SK-N-MC (cell line): ENCODE measurements around the gene ERLEC1.
"Not testable (repeated sequence)": the region's sequence is repeated elsewhere in the genome, so short reads cannot be mapped to it uniquely, and the experiment has no call there.

ENCODE experiments used
- DNase-seq: peaks from one replicate; pipeline ENCODE4 v3.0.0-alpha.2; 2011; ENCODE audit warnings: low read depth, low spot score
- H3K27ac ChIP-seq: fragments of 200-600 bp; sonication (generic); 2 replicates; pipeline ENCODE4 v1.5.1; 2016; ENCODE audit warnings: mixed run types
- H3K36me3 ChIP-seq: fragments of 200-600 bp; sonication (generic); 2 replicates; pipeline ENCODE4 v1.6.1; 2017; ENCODE audit warnings: antibody characterized with exemption, low read length, mixed read lengths; ENCODE audit not compliant: insufficient read depth
- H3K4me3 ChIP-seq: fragments of 200-600 bp; sonication (generic); 2 replicates; pipeline ENCODE4 v1.5.1; 2016
- H3K9ac ChIP-seq: fragments of 200-600 bp; sonication (generic); 2 replicates; pipeline ENCODE4 v1.8.0; 2017; ENCODE audit warnings: mixed run types, mixed read lengths; ENCODE audit not compliant: insufficient read length
- H3K9me3 ChIP-seq: fragments of 200-600 bp; sonication (generic); 2 replicates; pipeline ENCODE4 v1.6.1; 2017; ENCODE audit warnings: low read depth, mild to moderate bottlenecking, antibody characterized with exemption, low read length, moderate library complexity, mixed read lengths
- EZH2 ChIP-seq: fragments of 200-600 bp; sonication (generic); IDR thresholded peaks from one replicate; pipeline ENCODE4 v1.6.1; 2017; ENCODE audit warnings: antibody characterized with exemption
- FOXP2 ChIP-seq: optimal IDR thresholded peaks from 2 replicates; pipeline ENCODE3; 2011; ENCODE audit warnings: mild to moderate bottlenecking, moderate library complexity; ENCODE audit not compliant: insufficient read depth; ENCODE audit errors: extremely low read length, control extremely low read depth
- POLR2AphosphoS5 ChIP-seq: IDR thresholded peaks from 2 replicates; pipeline ENCODE4 v1.6.1; 2012; ENCODE audit warnings: mild to moderate bottlenecking, low read depth, low read length, borderline replicate concordance

The ERLEC1 gene

DNA sequence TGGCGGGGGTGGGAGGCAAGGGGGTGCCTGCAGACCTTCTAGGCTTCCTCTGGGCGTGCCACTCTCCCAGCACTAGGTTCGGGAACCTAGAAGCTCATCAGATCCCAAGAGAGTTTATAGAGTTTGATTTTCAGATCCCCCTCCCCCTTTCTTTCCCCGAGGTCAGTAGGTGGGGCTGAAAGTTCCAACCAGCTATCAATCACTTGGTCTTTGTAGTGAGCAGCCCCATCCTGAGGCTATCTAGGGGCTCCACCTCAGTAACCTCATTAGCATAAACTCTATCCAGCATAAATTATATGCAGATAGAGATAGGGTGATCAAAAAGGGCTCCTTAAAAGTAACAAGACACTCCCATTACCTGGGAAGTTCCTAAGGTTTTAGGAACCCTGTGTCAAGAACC lies 32.8 kb downstream of the ERLEC1 start:
- no peaks in the 10 kb centered on the region for H3K9me3 ChIP-seq
- no peak for DNase-seq
- no peak overlapping the region for H3K27ac ChIP-seq

DNA sequence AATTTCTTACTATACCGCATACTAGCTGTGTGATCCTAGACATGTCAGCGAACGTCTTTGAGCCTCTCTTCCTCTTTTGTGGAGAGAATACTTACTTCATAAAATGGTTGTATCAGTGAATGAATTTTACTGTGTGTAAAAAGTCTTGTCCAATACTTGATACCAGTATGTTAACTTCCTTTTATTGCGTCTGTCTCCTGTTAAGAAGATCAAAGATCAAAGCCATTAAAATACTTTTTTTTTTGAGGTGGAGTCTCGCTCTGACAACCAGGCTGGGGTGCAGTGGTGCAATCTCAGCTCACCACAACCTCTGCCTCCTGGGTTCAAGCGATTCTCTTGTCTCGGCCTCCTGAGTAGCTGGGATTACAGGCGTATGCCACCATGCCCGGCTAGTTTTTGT lies 33.2 kb downstream of the ERLEC1 start:
- Histone ChIP-seq H3K4me3 (no peak overlapping the region), H3K36me3 (peaks cover 22% of the 10 kb centered on the region), H3K9me3 (no peaks in the 10 kb centered on the region), H3K27ac (no peak overlapping the region), H3K9ac (no peak overlapping the region)
- no peak for DNase-seq
- TF ChIP-seq POLR2AphosphoS5 (no peak), EZH2 (no peak), FOXP2 (no peak)

More for the DNA sequence above, 32.8 kb downstream of the ERLEC1 start:
- peaks cover 22% of the 10 kb centered on the region for H3K36me3 ChIP-seq
- H3K4me3 ChIP-seq: no peak overlapping the region
- TF ChIP-seq POLR2AphosphoS5 (no peak), EZH2 (no peak), FOXP2 (no peak)
- H3K9ac ChIP-seq: no peak overlapping the region

DNA sequence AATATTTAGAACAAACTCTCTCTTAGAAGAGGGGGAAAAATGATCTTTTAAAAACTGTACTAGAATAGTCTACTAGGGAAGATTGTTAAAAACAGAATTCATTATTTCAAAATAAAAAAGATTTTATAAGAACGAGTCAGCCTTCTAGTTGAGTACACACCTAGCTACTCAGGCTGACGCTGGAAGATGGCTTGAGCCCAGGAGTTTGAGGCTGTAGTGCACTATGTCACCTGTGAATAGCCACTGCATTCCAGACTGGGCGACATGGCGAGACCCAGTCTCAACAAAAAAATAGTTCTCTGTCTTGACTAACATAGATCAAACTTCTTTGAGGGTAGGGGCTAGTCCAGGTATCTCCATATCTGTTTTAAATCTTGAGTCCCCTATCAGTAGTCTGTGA lies 33.9 kb downstream of the ERLEC1 start:
- no peak for DNase-seq
- H3K9me3 ChIP-seq: no peaks in the 10 kb centered on the region

DNA sequence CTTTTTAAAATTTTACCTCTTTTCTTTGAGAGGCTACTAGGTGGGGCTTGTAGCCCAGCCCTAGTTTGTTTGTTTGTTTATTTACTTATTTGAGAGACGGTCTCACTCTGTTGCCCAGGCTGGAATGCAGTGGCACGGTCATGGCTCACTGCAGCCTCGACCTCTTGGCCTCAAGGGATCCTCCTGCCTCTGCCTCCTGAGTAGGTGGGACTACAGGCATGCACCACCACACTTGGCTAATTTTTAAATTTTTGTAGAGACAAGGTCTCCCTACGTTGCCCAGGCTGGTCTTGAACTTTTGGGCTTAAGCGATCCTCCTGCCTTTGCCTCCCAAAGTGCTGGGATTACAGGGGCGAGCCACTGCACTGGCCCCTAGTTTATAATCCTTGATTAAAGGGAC lies 35.0 kb downstream of the ERLEC1 start:
- no peak overlapping the region for H3K4me3 ChIP-seq
- H3K36me3 ChIP-seq: 0 out of 2 replicates have a peak, but pooled peaks cover 12% of the 10 kb centered on the region
- no peak for TF ChIP-seq EZH2
- no peak for TF ChIP-seq FOXP2
- TF ChIP-seq POLR2AphosphoS5: no peak
- no peaks in the 10 kb centered on the region for H3K9me3 ChIP-seq
- no peak overlapping the region for H3K9ac ChIP-seq
- DNase-seq: no peak
- H3K27ac ChIP-seq: no peak overlapping the region

More for the DNA sequence above, 33.9 kb downstream of the ERLEC1 start:
- TF ChIP-seq POLR2AphosphoS5: no peak
- Histone ChIP-seq H3K36me3 (peaks cover 16% of the 10 kb centered on the region), H3K4me3 (no peak overlapping the region), H3K9ac (no peak overlapping the region), H3K27ac (no peak overlapping the region)

DNA sequence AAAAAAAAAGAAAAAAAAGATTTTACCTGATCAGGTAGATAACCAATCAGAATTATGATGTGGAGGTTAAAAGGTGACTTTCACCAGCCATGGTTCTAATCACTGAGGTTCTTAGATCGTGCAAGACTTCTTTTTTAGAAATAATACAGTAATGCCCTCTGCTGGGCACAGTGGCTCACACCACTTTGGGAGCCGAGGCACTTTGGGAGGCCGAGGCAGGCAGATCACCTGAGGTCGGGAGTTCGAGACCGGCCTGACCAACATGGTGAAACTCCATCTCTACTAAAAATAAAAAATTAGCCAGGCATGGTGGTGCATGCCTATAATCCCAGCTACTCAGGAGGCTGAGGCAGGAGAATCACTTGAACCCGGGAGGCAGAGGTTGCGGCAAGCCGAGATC lies 36.8 kb downstream of the ERLEC1 start:
- H3K36me3 ChIP-seq, DNase-seq, H3K9me3 ChIP-seq, H3K27ac ChIP-seq, H3K9ac ChIP-seq, H3K4me3 ChIP-seq: not testable (repeated sequence)

DNA sequence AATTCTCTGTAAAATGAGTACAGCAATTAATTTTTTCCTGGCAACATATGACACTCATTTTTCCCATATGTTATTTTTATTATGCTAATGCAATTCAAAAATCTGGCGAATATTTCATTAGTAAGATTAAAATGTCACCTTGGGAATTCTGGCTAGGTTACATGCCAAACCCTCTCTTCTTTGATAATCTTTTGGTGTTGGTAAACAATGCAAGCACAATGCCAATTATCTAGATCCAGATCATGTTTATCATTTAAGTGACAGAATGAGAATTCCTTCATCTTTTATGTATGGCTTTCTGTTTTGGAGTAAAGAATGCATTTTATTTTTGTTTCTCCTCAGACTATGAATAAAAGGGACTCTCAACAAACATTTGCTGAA lies 39.2 kb downstream of the ERLEC1 start:
- peak overlapping the region; percentile 34 for H3K27ac ChIP-seq
- no peaks in the 10 kb centered on the region for H3K9me3 ChIP-seq
- TF ChIP-seq POLR2AphosphoS5 (no peak), FOXP2 (no peak), EZH2 (no peak)
- H3K9ac ChIP-seq: no peak overlapping the region
- no peak overlapping the region for H3K4me3 ChIP-seq
- DNase-seq: no peak
- H3K36me3 ChIP-seq: no peaks in the 10 kb centered on the region

DNA sequence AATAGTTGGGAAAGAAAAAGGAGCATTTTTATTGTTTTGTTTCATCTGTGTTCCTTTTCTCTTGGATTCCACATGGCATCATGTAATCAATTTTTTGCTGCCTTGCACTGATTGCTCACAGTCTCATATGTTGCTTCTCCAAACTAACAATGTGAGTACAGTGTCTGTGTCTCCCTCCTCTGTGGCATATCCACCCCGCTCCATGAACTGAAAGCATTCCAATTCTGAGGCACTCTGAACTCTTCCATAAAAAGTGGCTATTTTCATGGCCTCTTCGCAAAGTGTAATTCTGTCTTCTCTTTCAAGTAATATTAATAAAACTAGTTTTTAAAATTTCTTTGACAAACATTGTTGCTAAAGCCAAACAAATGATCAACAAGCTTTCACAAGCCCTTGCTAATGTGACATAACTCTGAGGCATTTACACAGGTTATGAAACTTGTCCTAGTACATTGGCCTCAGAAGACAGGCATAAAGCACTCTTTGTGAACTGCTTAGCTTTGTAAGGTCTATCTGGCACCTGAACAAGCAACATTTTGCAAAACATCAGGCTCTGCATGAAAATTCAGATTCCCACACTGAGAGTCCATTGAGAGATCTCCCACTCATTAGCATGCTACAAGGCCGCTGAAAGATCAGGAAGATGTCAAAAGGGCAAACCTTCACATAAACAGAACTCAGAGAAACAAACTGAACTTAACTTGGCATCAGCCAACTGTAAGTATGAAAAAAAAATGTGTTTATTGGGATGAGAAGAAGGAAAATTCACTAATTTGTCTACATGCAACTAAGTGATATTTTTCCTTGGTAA lies 39.9 kb downstream of the ERLEC1 start:
- H3K9me3 ChIP-seq: no peaks in the 10 kb centered on the region
- H3K9ac ChIP-seq: no peak overlapping the region
- no peak for DNase-seq
- H3K27ac ChIP-seq: peak overlapping the region; percentile 34
- H3K36me3 ChIP-seq: no peaks in the 10 kb centered on the region
- TF ChIP-seq FOXP2 (no peak), POLR2AphosphoS5 (no peak), EZH2 (no peak)
- H3K4me3 ChIP-seq: no peak overlapping the region

DNA sequence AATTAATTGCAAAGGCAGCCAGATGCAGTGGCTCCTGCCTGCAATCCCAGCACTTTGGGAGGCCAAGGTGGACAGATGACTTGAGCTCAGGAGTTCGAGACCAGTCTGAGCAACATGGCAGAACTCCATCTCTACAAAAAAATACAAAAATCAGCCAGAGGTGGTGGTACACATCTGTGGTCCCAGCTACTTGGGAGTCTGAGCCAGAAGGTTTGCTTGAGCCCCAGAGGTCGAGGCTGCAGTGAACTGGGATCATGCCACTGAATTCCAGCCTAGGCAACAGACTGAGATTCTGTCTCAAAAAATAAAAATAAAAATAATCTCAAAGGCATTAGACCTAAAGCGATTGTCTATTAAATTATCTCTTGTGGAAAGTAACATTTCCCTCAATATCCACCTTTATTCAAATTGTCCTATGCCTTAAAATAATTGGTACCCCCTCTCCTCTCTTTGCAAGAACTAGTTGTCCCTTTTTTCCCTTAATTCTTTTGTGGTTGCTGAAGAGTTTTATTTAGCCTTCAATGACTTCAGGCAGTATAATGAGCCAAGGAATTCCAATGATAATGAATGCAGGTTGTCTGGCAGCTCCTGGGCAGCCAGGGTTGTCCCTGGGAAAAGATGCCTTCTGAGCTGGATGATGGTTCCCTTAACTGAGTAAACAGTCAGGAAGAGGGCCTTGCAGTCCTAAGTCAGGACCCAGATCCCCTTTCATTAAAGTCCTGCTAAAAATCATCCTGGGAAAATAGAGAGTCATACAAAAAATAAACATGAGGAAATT lies 40.7 kb downstream of the ERLEC1 start:
- no peak for DNase-seq
- Histone ChIP-seq H3K27ac (no peak overlapping the region), H3K36me3 (no peaks in the 10 kb centered on the region), H3K4me3 (no peak overlapping the region), H3K9me3 (no peaks in the 10 kb centered on the region), H3K9ac (no peak overlapping the region)
- TF ChIP-seq EZH2: no peak

DNA sequence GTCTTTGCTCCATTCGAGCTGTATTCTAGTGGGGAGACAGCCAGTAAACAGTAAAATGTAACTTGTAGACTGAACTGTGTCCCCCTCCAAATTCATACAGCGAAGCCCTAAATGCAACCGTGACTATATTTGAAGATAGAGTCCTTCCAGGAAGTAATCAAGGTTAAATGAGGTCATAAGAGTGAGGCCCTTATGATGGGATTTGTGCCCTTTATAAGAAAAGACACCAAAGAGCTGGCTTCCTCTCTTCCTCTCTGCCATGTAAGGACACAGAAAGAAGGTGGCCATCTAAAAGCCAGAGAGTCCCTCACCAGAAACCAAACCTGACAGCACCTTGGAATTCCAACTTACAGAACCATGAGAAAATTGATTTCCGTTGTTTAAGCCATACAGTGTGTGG lies 41.5 kb downstream of the ERLEC1 start:
- no peak for TF ChIP-seq FOXP2
- TF ChIP-seq EZH2: no peak
- no peak for TF ChIP-seq POLR2AphosphoS5
- no peak overlapping the region for H3K27ac ChIP-seq
- no peaks in the 10 kb centered on the region for H3K9me3 ChIP-seq
- no peak overlapping the region for H3K4me3 ChIP-seq
- DNase-seq: no peak
- H3K36me3 ChIP-seq: no peaks in the 10 kb centered on the region
- H3K9ac ChIP-seq: no peak overlapping the region
